Astrocyte (in vitro differentiated cells and primary cell): Measurements from ENCODE around the gene GSTA5. TPM values are rescaled to one million over a fixed set of nuclear protein-coding genes. Genes with fewer than 3 reads are reported as not detected.
"Not testable (repeated sequence)": the region's sequence is repeated elsewhere in the genome, so short reads cannot be mapped to it uniquely, and the experiment has no call there.

ENCODE experiments used
- DNase-seq: peaks from one replicate; pipeline ENCODE4 v3.0.0-alpha.2; 2010; ENCODE audit warnings: low read depth
- FAIRE-seq: peaks from 2 replicates; lab custom pipeline; 2011; peaks lifted over from hg19 to GRCh38; lab: Jason Lieb, UNC
- H2AFZ ChIP-seq: 2 replicates; pipeline ENCODE4 v1.6.0; 2012; ENCODE audit warnings: low read depth, low read length, inconsistent platforms
- H3K27ac ChIP-seq: 2 replicates; pipeline ENCODE4 v1.5.1; 2011; ENCODE audit warnings: low read depth, low read length, inconsistent platforms
- H3K27me3 ChIP-seq: 2 replicates; pipeline ENCODE4 v1.6.0; 2011; ENCODE audit warnings: low read length, inconsistent platforms; ENCODE audit not compliant: insufficient read depth
- H3K36me3 ChIP-seq: 2 replicates; pipeline ENCODE4 v1.5.1; 2011; ENCODE audit warnings: low read length, inconsistent platforms; ENCODE audit not compliant: insufficient read depth
- H3K4me1 ChIP-seq: 2 replicates; pipeline ENCODE4 v1.5.1; 2011; ENCODE audit warnings: low read length, inconsistent platforms; ENCODE audit not compliant: insufficient read depth
- H3K4me2 ChIP-seq: 2 replicates; pipeline ENCODE4 v1.6.0; 2012; ENCODE audit warnings: low read length, inconsistent platforms
- H3K4me3 ChIP-seq: 2 replicates; pipeline ENCODE4 v1.5.1; 2011; ENCODE audit warnings: low read depth, mild to moderate bottlenecking, low read length, inconsistent platforms; ENCODE audit not compliant: insufficient read depth
- H3K79me2 ChIP-seq: 2 replicates; pipeline ENCODE4 v1.6.0; 2012; ENCODE audit warnings: mild to moderate bottlenecking, low read length, inconsistent platforms; ENCODE audit not compliant: insufficient read depth
- H3K9ac ChIP-seq: 2 replicates; pipeline ENCODE4 v1.6.0; 2012; ENCODE audit warnings: mild to moderate bottlenecking, low read length, inconsistent platforms
- H3K9me3 ChIP-seq: 2 replicates; pipeline ENCODE4 v1.5.1; 2012; ENCODE audit warnings: low read depth, mild to moderate bottlenecking, low read length, inconsistent platforms; ENCODE audit not compliant: insufficient read depth
- H4K20me1 ChIP-seq: 2 replicates; pipeline ENCODE4 v1.6.0; 2012; ENCODE audit warnings: low read length, inconsistent platforms; ENCODE audit not compliant: insufficient read depth
- H3K27ac Mint-ChIP-seq: one replicate; pipeline ENCODE4 v1.8.0; 2021; ENCODE audit warnings: mild to moderate bottlenecking, mixed read lengths; ENCODE audit not compliant: unreplicated experiment
- H3K27me3 Mint-ChIP-seq: one replicate; pipeline ENCODE4 v1.8.0; 2021; ENCODE audit warnings: low read depth, mixed read lengths; ENCODE audit not compliant: unreplicated experiment
- H3K36me3 Mint-ChIP-seq: one replicate; pipeline ENCODE4 v1.8.0; 2021; ENCODE audit warnings: low read depth, mixed read lengths; ENCODE audit not compliant: unreplicated experiment
- H3K4me1 Mint-ChIP-seq: one replicate; pipeline ENCODE4 v1.8.0; 2021; ENCODE audit warnings: low read depth, mixed read lengths; ENCODE audit not compliant: unreplicated experiment
- H3K4me3 Mint-ChIP-seq: one replicate; pipeline ENCODE4 v1.8.0; 2021; ENCODE audit warnings: mild to moderate bottlenecking, moderate library complexity, mixed read lengths; ENCODE audit not compliant: unreplicated experiment
- H3K9me3 Mint-ChIP-seq: one replicate; pipeline ENCODE4 v1.8.0; 2021; ENCODE audit warnings: mild to moderate bottlenecking, mixed read lengths; ENCODE audit not compliant: unreplicated experiment
- CTCF ChIP-seq: IDR thresholded peaks from 2 replicates; pipeline ENCODE4 v1.5.1; 2011; ENCODE audit warnings: low read depth, mild to moderate bottlenecking, inconsistent platforms, low read length, moderate library complexity; ENCODE audit not compliant: insufficient read depth
- EZH2 ChIP-seq: IDR thresholded peaks from 2 replicates; pipeline ENCODE4 v1.6.1; 2012; ENCODE audit warnings: mild to moderate bottlenecking, low read length, inconsistent platforms; ENCODE audit not compliant: insufficient read depth
- total RNA-seq: library from RNA; stranded (reverse); gene quantifications from 2 replicates; pipeline ENCODE4 v1.2.1, GENCODE V29; 2021

GSTA5 gene
- total RNA-seq, 1 donor from 2014 or later: not detected

DNA sequence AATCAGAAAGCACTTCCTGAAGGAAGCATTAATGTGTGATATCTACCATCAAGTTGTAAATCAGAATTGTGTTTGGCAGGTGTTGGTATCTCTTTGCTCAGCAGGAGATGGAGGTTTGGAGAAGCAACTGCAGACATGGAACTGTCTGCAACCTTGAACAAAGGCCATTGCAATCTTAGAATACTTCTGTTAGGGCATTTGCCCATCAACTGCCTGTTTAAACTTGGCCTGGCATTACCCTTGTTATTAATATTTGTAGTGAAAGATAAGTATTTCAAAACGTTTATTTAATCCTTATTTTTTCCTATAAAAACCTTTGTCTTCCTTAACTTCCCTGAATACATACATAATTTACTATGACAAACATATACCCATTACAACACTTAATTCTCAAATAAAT, 14.1 kb downstream of the GSTA5 start:
- Histone ChIP-seq H3K9me3 (no peaks in the 10 kb centered on the region), H3K4me3 (no peak overlapping the region), H3K27ac (no peak overlapping the region), H3K27me3 (peaks cover 2% of the 10 kb centered on the region), H3K79me2 (no peaks in the 10 kb centered on the region), H2AFZ (no peak overlapping the region), H4K20me1 (no peaks in the 10 kb centered on the region), H3K4me1 (no peaks in the 10 kb centered on the region), H3K4me2 (no peak overlapping the region), H3K9ac (no peak overlapping the region), H3K36me3 (no peaks in the 10 kb centered on the region)
- no peaks in the 10 kb centered on the region for H3K4me1 Mint-ChIP-seq
- H3K9me3 Mint-ChIP-seq: peaks cover 17% of the 10 kb centered on the region
- no peaks in the 10 kb centered on the region for H3K36me3 Mint-ChIP-seq
- no peak overlapping the region for H3K27ac Mint-ChIP-seq
- no peak for DNase-seq
- no peak for FAIRE-seq
- peaks cover 5% of the 10 kb centered on the region for H3K27me3 Mint-ChIP-seq
- no peak overlapping the region for H3K4me3 Mint-ChIP-seq
- TF ChIP-seq EZH2: no peak
- no peak for TF ChIP-seq CTCF

DNA sequence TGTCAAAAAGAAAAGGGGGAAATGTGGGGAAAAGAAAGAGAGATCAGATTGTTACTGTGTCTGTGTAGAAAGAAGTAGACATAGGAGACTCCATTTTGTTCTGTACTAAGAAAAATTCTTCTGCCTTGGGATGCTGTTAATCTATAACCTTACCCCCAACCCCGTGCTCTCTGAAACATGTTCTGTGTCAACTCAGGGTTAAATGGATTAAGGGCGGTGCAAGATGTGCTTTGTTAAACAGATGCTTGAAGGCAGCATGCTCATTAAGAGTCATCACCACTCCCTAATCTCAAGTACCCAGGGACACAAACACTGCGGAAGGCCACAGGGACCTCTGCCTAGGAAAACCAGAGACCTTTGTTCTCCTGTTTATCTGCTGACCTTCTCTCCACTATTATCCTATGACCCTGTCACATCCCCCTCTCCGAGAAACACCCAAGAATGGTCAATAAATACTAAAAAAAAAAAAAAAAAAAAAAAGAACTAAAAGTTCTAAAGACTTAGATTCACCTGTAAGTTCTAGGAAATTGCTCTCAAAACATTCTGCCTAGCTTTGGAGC, 14.6 kb downstream of the GSTA5 start:
- not testable (repeated sequence) for H3K4me3 Mint-ChIP-seq, H3K27me3 Mint-ChIP-seq, H3K4me1 ChIP-seq, H3K4me3 ChIP-seq, H3K4me1 Mint-ChIP-seq, H3K9ac ChIP-seq, H3K4me2 ChIP-seq, H3K79me2 ChIP-seq, H3K27ac Mint-ChIP-seq, H3K36me3 ChIP-seq, H2AFZ ChIP-seq, H4K20me1 ChIP-seq, H3K9me3 ChIP-seq, DNase-seq, H3K27me3 ChIP-seq, H3K27ac ChIP-seq, FAIRE-seq, H3K36me3 Mint-ChIP-seq
- H3K9me3 Mint-ChIP-seq: peaks cover 17% of the 10 kb centered on the region

GRCh38 chr6:52825270-52825793, 15.3 kb downstream of the GSTA5 start:
- H3K27ac Mint-ChIP-seq, H3K27me3 ChIP-seq, H3K36me3 Mint-ChIP-seq, H4K20me1 ChIP-seq, H3K27me3 Mint-ChIP-seq, H3K4me3 Mint-ChIP-seq, H3K79me2 ChIP-seq, H3K4me1 Mint-ChIP-seq, H2AFZ ChIP-seq, DNase-seq, H3K9ac ChIP-seq, H3K27ac ChIP-seq, H3K4me1 ChIP-seq, H3K4me2 ChIP-seq, FAIRE-seq, H3K36me3 ChIP-seq, H3K4me3 ChIP-seq, H3K9me3 ChIP-seq: not testable (repeated sequence)
- H3K9me3 Mint-ChIP-seq: peaks cover 21% of the 10 kb centered on the region
